HCT116 (cell line): ENCODE data around the gene PMEPA1.

Experiments
- EZH2 ChIP-seq: fragments of 200-600 bp; sonication (generic); IDR thresholded peaks from 2 replicates; pipeline ENCODE4 v1.6.1; 2017; ENCODE audit warnings: antibody characterized with exemption, mixed run types
- TF ChIP-seq, protein P1 (sequence below), 3 experiments: fragments of 200-600 bp in 1 of 3; sonication (generic) in 1 of 3; IDR thresholded peaks in 2 of 3; conservative IDR thresholded peaks in 1 of 3; 2 replicates each; pipeline ENCODE4 v1.5.1; 2012 to 2017; ENCODE audit warnings: low read depth in 2 of 3, low read length in 2 of 3, antibody characterized with exemption in 1 of 3, borderline replicate concordance in 1 of 3, control low read depth in 1 of 3, mild to moderate bottlenecking in 1 of 3, mixed read lengths in 1 of 3, mixed run types in 1 of 3, moderate library complexity in 1 of 3; ENCODE audit not compliant: insufficient read depth in 1 of 3

DNA sequence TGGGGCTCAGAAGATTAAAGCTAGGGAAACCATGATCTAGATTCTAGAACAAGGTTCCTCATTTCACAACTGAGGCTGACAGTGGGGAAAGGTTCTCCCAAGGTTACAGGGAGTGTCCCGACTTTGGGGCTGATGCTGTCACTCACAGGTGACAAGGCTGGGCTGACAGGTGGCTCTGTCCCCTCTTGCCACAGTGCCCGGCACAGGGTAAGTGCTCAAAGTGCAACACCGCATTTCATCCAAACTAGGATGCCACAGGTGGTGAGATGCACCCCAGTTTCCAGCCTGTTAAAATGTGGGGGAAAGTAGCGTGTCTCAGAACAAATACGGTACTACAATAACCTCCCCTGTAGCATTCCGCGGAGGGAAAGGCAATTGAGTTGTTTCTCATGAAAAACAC lies 97.4 kb downstream of the PMEPA1 start:
- TF ChIP-seq, protein P1, sequence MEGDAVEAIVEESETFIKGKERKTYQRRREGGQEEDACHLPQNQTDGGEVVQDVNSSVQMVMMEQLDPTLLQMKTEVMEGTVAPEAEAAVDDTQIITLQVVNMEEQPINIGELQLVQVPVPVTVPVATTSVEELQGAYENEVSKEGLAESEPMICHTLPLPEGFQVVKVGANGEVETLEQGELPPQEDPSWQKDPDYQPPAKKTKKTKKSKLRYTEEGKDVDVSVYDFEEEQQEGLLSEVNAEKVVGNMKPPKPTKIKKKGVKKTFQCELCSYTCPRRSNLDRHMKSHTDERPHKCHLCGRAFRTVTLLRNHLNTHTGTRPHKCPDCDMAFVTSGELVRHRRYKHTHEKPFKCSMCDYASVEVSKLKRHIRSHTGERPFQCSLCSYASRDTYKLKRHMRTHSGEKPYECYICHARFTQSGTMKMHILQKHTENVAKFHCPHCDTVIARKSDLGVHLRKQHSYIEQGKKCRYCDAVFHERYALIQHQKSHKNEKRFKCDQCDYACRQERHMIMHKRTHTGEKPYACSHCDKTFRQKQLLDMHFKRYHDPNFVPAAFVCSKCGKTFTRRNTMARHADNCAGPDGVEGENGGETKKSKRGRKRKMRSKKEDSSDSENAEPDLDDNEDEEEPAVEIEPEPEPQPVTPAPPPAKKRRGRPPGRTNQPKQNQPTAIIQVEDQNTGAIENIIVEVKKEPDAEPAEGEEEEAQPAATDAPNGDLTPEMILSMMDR (IDR thresholded peaks at IDR 0.05 in 2 of 3, conservative IDR thresholded peaks at IDR 0.05 in 1 of 3; ENCODE audit: borderline replicate concordance in 1 of 3, insufficient read depth in 1 of 3, low read depth in 2 of 3, low read length in 2 of 3), result no peak
- TF ChIP-seq EZH2, result no peak
